ENCODE results near the gene MAP9. TPM values are rescaled to one million over a fixed set of nuclear protein-coding genes. Genes with fewer than 3 reads are reported as not detected.

Gene MAP9
- total and polyA plus RNA-seq, 2 donors (not counting 3 experiments of a cell fraction or from before 2014, with no cell fraction given), result 0.17 to 1.3 TPM

DNA sequence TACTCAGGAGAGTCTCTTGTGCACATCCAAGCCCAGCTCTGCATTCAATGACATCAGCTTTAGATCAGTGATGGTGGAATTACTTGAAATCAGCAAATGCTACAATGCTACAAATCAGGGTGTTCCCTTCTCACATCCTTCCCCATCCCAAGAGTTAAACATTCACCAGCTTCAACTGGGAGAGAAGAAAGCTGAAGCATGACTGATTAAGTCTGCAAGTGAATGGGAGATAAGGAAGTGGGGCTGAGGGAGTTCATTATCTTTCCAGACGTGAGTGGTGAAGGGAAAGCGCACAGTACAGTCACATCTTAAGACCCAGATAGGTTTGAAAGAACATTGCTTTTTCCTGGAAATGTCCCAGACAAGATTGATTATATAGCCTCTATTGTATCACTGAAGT, 26.2 kb upstream of the MAP9 start:
- CTCF ChIA-PET, result interaction anchor here (0.6 to 4.5 kb wide), 6 partner anchors 11 to 550 kb away, joined by 4 to 80 read pairs (median 14); partner anchors contain the start of gene CTSO

More for the DNA sequence above, 26.2 kb upstream of the MAP9 start:
- dilution Hi-C loops (cut with MboI; ENCODE audit: extremely low pct_ligation_motif_present, low sequenced_read_pairs) (no loop called here), intact Hi-C loops (cut with micrococcal nuclease) (loop anchor here (5.0 kb wide), 1 partner anchor 974 kb away; no protein-coding TSS in a partner anchor)
- no peak overlapping the region for H3K27ac ChIP-seq (ENCODE audit: insufficient read depth, low read depth, low read length)
- H3K79me2 ChIP-seq (ENCODE audit: control insufficient read depth, insufficient read depth, low read length), result no peaks in the 10 kb centered on the region
- no peaks in the 10 kb centered on the region for H3K9me1 ChIP-seq (replicated peaks; ENCODE audit: control insufficient read depth, extremely low read depth, insufficient read depth, low read length)
- no peak overlapping the region for H2AFZ ChIP-seq (ENCODE audit: low read depth, low read length)
- no peak overlapping the region for H3K4me2 ChIP-seq (ENCODE audit: insufficient read depth, low read length)
- no peaks in the 10 kb centered on the region for H3K4me1 ChIP-seq (ENCODE audit: control insufficient read depth, extremely low read depth, insufficient read depth, low read length)
- H3K36me3 ChIP-seq (ENCODE audit: control insufficient read depth in 2 of 2, extremely low read depth in 1 of 2, insufficient read depth in 2 of 2, low read length in 2 of 2), result no peaks in the 10 kb centered on the region
- peaks cover 2 to 4% of the 10 kb centered on the region in 2 experiments for H3K27me3 ChIP-seq (ENCODE audit: control insufficient read depth in 2 of 2, insufficient read depth in 2 of 2, low read length in 2 of 2)
- FAIRE-seq (no peak), DNase-seq (ENCODE audit: low read depth, low spot score) (no peak)
- POLR2A ChIA-PET, result no interaction called here
- no peak overlapping the region for H3K4me3 ChIP-seq (replicated peaks in 1 of 3; ENCODE audit: insufficient read depth in 1 of 3, low read depth in 1 of 3, low read length in 3 of 3)
- no TSS peak for BruUV-seq (replicated peaks)
- no peaks in the 10 kb centered on the region for H4K20me1 ChIP-seq (replicated peaks; ENCODE audit: control insufficient read depth, extremely low read depth, insufficient read depth, low read length)
- H3K9ac ChIP-seq (replicated peaks; ENCODE audit: extremely low read depth, insufficient read depth, low read length), result no peak overlapping the region
- H3K9me3 ChIP-seq (replicated peaks; ENCODE audit: control insufficient read depth, insufficient read depth, low read length), result no peaks in the 10 kb centered on the region
- TF ChIP-seq MYC (IDR thresholded peaks at IDR 0.05; ENCODE audit: low read depth, low read length) (no peak), POLR2AphosphoS5 (IDR thresholded peaks at IDR 0.05; ENCODE audit: insufficient read depth, low read depth, low read length) (no peak), JUN (IDR thresholded peaks at IDR 0.05; ENCODE audit: borderline replicate concordance, insufficient read depth, insufficient read length, low read depth) (no peak), MAX (IDR thresholded peaks at IDR 0.05; ENCODE audit: insufficient read depth, insufficient read length) (no peak), GATA2 (IDR thresholded peaks at IDR 0.05; ENCODE audit: insufficient read depth, insufficient read length, low read depth, low read length) (no peak), FOS (IDR thresholded peaks at IDR 0.05; ENCODE audit: borderline replicate concordance, insufficient read depth, low read length) (no peak), POLR2A (IDR thresholded peaks at IDR 0.05; ENCODE audit: low read depth, low read length) (no peak), EZH2 (IDR thresholded peaks at IDR 0.05; ENCODE audit: borderline replicate concordance, low read depth, low read length, severe bottlenecking) (no peak)
- TF ChIP-seq, protein P1, sequence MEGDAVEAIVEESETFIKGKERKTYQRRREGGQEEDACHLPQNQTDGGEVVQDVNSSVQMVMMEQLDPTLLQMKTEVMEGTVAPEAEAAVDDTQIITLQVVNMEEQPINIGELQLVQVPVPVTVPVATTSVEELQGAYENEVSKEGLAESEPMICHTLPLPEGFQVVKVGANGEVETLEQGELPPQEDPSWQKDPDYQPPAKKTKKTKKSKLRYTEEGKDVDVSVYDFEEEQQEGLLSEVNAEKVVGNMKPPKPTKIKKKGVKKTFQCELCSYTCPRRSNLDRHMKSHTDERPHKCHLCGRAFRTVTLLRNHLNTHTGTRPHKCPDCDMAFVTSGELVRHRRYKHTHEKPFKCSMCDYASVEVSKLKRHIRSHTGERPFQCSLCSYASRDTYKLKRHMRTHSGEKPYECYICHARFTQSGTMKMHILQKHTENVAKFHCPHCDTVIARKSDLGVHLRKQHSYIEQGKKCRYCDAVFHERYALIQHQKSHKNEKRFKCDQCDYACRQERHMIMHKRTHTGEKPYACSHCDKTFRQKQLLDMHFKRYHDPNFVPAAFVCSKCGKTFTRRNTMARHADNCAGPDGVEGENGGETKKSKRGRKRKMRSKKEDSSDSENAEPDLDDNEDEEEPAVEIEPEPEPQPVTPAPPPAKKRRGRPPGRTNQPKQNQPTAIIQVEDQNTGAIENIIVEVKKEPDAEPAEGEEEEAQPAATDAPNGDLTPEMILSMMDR (IDR thresholded peaks at IDR 0.05; ENCODE audit: extremely low read depth in 1 of 2, insufficient read depth in 1 of 2, low read depth in 1 of 2, low read length in 2 of 2), result no peak

Data from endothelial cell of umbilical vein (primary cell).